Activated CD8-positive, alpha-beta T cell treated with anti-CD3 and anti-CD28 coated beads for 36 hours (primary cell): Measurements from ENCODE around the gene ANKRD63. TPM values are rescaled to one million over a fixed set of nuclear protein-coding genes. Genes with fewer than 3 reads are reported as not detected.

Experiments used
- ATAC-seq: fragments of 200-7000 bp; cut with Tn5 transposase; one replicate; pipeline ENCODE4 v1.10.0; 2021; ENCODE audit warnings: mild to moderate bottlenecking, moderate library complexity
- CTCF ChIA-PET: fragments of 350-600 bp; sonication (Branson Sonifier 250); formaldehyde crosslinking; loops from one replicate; lab custom pipeline; 2021; ENCODE audit warnings: antibody characterized with exemption; lab: Charles Lee
- POLR2A ChIA-PET: fragments of 350-600 bp; sonication (Branson Sonifier 250); formaldehyde crosslinking; loops from one replicate; lab custom pipeline; 2021; ENCODE audit warnings: antibody characterized with exemption; lab: Charles Lee
- DNase-seq: peaks from one replicate; pipeline ENCODE4 v3.0.0-alpha.2; 2020
- H3K27ac Mint-ChIP-seq: one replicate; pipeline ENCODE4 v1.8.0; 2021; ENCODE audit warnings: mild to moderate bottlenecking, mixed read lengths
- H3K27me3 Mint-ChIP-seq: one replicate; pipeline ENCODE4 v1.8.0; 2021; ENCODE audit warnings: mixed read lengths
- H3K36me3 Mint-ChIP-seq: one replicate; pipeline ENCODE4 v1.8.0; 2021; ENCODE audit warnings: low read depth, mixed read lengths
- H3K4me1 Mint-ChIP-seq: one replicate; pipeline ENCODE4 v1.8.0; 2021; ENCODE audit warnings: low read depth, mixed read lengths
- H3K4me3 Mint-ChIP-seq: one replicate; pipeline ENCODE4 v1.8.0; 2021; ENCODE audit warnings: mild to moderate bottlenecking, moderate library complexity, mixed read lengths
- H3K9me3 Mint-ChIP-seq: one replicate; pipeline ENCODE4 v1.8.0; 2021; ENCODE audit warnings: mixed read lengths
- CTCF ChIP-seq: fragments of 200-600 bp; IDR thresholded peaks from one replicate; pipeline ENCODE4 v1.8.0; 2022; ENCODE audit warnings: antibody characterized with exemption, mild to moderate bottlenecking
- intact Hi-C: fragments of 100-400 bp; cut with micrococcal nuclease; formaldehyde crosslinking; loops from one replicate; pipeline ENCODE4 v1.10.0; 2022
- total RNA-seq, 2 experiments: library from RNA; stranded (reverse); gene quantifications; one replicate each; pipeline ENCODE4 v1.2.3, GENCODE V29; 2021

Gene ANKRD63
- total RNA-seq, 2 experiments from 2014 or later: not detected

- Mint-ChIP-seq H3K36me3 (no peaks in the 10 kb centered on the region), H3K9me3 (no peaks in the 10 kb centered on the region), H3K27ac (no peak overlapping the region), H3K4me1 (peaks cover 3% of the 10 kb centered on the region), H3K4me3 (no peak overlapping the region), H3K27me3 (peaks cover 11% of the 10 kb centered on the region)
- DNase-seq: no peak
- no peak for ATAC-seq
- ChIA-PET POLR2A (no interaction called here), CTCF (interaction anchor here (3.0 kb wide), 1 partner anchor 32 kb away, joined by 10 read pairs; no protein-coding TSS in a partner anchor)
- no peak for TF ChIP-seq CTCF
- intact Hi-C loops: no loop called here
Measured at GRCh38 chr15:40243126-40243810, 39.6 kb downstream of the ANKRD63 start.

- no peak for DNase-seq
- CTCF ChIA-PET: interaction anchor here (5.9 kb wide), 1 partner anchor 31 kb away, joined by 55 read pairs; no protein-coding TSS in a partner anchor
- peaks cover 7% of the 10 kb centered on the region for H3K4me1 Mint-ChIP-seq
- no peak overlapping the region for H3K4me3 Mint-ChIP-seq
- no peak for ATAC-seq
- no peak overlapping the region for H3K27ac Mint-ChIP-seq
- TF ChIP-seq CTCF: no peak
- intact Hi-C loops: no loop called here
- H3K27me3 Mint-ChIP-seq: peaks cover 18% of the 10 kb centered on the region
- POLR2A ChIA-PET: no interaction called here
- H3K36me3 Mint-ChIP-seq: no peaks in the 10 kb centered on the region
- H3K9me3 Mint-ChIP-seq: no peaks in the 10 kb centered on the region
Measured at GRCh38 chr15:40242601-40243000, 40.3 kb downstream of the ANKRD63 start.

GRCh38 chr15:40242213-40242599 lies 40.7 kb downstream of the ANKRD63 start:
- no peaks in the 10 kb centered on the region for H3K36me3 Mint-ChIP-seq
- H3K4me3 Mint-ChIP-seq: no peak overlapping the region
- H3K27ac Mint-ChIP-seq: no peak overlapping the region
- peaks cover 18% of the 10 kb centered on the region for H3K27me3 Mint-ChIP-seq
- peaks cover 7% of the 10 kb centered on the region for H3K4me1 Mint-ChIP-seq
- POLR2A ChIA-PET: no interaction called here
- H3K9me3 Mint-ChIP-seq: no peaks in the 10 kb centered on the region
- DNase-seq (no peak), ATAC-seq (no peak)
- intact Hi-C loops: no loop called here
- TF ChIP-seq CTCF: no peak
- CTCF ChIA-PET: interaction anchor here (5.9 kb wide), 1 partner anchor 31 kb away, joined by 55 read pairs; no protein-coding TSS in a partner anchor

GRCh38 chr15:40241269-40242212 lies 41.3 kb downstream of the ANKRD63 start:
- intact Hi-C loops: no loop called here
- H3K4me1 Mint-ChIP-seq: peaks cover 7% of the 10 kb centered on the region
- no peak overlapping the region for H3K27ac Mint-ChIP-seq
- H3K36me3 Mint-ChIP-seq: no peaks in the 10 kb centered on the region
- H3K27me3 Mint-ChIP-seq: peaks cover 18% of the 10 kb centered on the region
- ChIA-PET CTCF (interaction anchor here (0.8 to 5.9 kb wide), 2 partner anchors 17 to 32 kb away, joined by 3 to 55 read pairs; no protein-coding TSS in a partner anchor), POLR2A (no interaction called here)
- no peak overlapping the region for H3K4me3 Mint-ChIP-seq
- DNase-seq (no peak), ATAC-seq (no peak)
- H3K9me3 Mint-ChIP-seq: no peaks in the 10 kb centered on the region
- no peak for TF ChIP-seq CTCF
